DND-41 (cell line): ENCODE results near the gene BMP7.

Experiments
- ATAC-seq: fragments of 200-7000 bp; cut with Tn5 transposase; 3 replicates; pipeline ENCODE4 v1.9.1; 2021; ENCODE audit warnings: low read depth; ENCODE audit not compliant: insufficient read depth
- DNase-seq: peaks from one replicate; pipeline ENCODE4 v3.0.0-alpha.2; 2020
- H2AFZ ChIP-seq: 2 replicates; pipeline ENCODE4 v1.6.0; 2012; ENCODE audit warnings: low read depth, low read length
- H3K27ac ChIP-seq: 2 replicates; pipeline ENCODE4 v1.5.1; 2012; ENCODE audit warnings: low read length, inconsistent platforms
- H3K27me3 ChIP-seq: fragments of 200-600 bp; sonication (generic); 2 replicates; pipeline ENCODE4 v1.6.0; 2012; ENCODE audit warnings: low read length, mild to moderate bottlenecking, inconsistent platforms; ENCODE audit not compliant: insufficient read depth, poor library complexity
- H3K36me3 ChIP-seq: 2 replicates; pipeline ENCODE4 v1.5.1; 2012; ENCODE audit warnings: low read length, inconsistent platforms; ENCODE audit not compliant: insufficient read depth
- H3K4me1 ChIP-seq: 2 replicates; pipeline ENCODE4 v1.5.1; 2012; ENCODE audit warnings: mild to moderate bottlenecking, low read length; ENCODE audit not compliant: insufficient read depth
- H3K4me2 ChIP-seq: 2 replicates; pipeline ENCODE4 v1.6.0; 2012; ENCODE audit warnings: mild to moderate bottlenecking, moderate library complexity, low read length, inconsistent platforms; ENCODE audit not compliant: insufficient read depth
- H3K4me3 ChIP-seq, 2 experiments: fragments of 200-600 bp in 1 of 2; shearing (Covaris generic) in 1 of 2; 2 replicates each; pipeline ENCODE4 v1.5.1; 2012 to 2016; ENCODE audit warnings: inconsistent platforms in 2 of 2, low read length in 2 of 2, mild to moderate bottlenecking in 2 of 2, low read depth in 1 of 2, moderate library complexity in 1 of 2
- H3K79me2 ChIP-seq: 2 replicates; pipeline ENCODE4 v1.6.0; 2012; ENCODE audit warnings: low read length, inconsistent platforms; ENCODE audit not compliant: insufficient read depth
- H3K9ac ChIP-seq: 2 replicates; pipeline ENCODE4 v1.6.0; 2012; ENCODE audit warnings: low read depth, mild to moderate bottlenecking, inconsistent platforms, low read length, moderate library complexity
- H3K9me3 ChIP-seq: 2 replicates; pipeline ENCODE4 v1.5.1; 2012; ENCODE audit warnings: low read length, moderate library complexity, mild to moderate bottlenecking, inconsistent platforms; ENCODE audit not compliant: insufficient read depth, severe bottlenecking
- H4K20me1 ChIP-seq: 2 replicates; pipeline ENCODE4 v1.6.0; 2012; ENCODE audit warnings: low read length; ENCODE audit not compliant: insufficient read depth
- EZH2 ChIP-seq: IDR thresholded peaks from 3 replicates; pipeline ENCODE4 v1.6.1; 2012; ENCODE audit warnings: borderline replicate concordance, low read depth, mild to moderate bottlenecking, moderate library complexity, low read length, inconsistent platforms; ENCODE audit not compliant: severe bottlenecking
- TF ChIP-seq, protein P1 (sequence below): IDR thresholded peaks from 2 replicates; pipeline ENCODE4 v1.5.1; 2012; ENCODE audit warnings: borderline replicate concordance, low read length, moderate library complexity, mild to moderate bottlenecking; ENCODE audit not compliant: poor library complexity, severe bottlenecking; ENCODE audit errors: extremely low read depth

The BMP7 gene

DNA sequence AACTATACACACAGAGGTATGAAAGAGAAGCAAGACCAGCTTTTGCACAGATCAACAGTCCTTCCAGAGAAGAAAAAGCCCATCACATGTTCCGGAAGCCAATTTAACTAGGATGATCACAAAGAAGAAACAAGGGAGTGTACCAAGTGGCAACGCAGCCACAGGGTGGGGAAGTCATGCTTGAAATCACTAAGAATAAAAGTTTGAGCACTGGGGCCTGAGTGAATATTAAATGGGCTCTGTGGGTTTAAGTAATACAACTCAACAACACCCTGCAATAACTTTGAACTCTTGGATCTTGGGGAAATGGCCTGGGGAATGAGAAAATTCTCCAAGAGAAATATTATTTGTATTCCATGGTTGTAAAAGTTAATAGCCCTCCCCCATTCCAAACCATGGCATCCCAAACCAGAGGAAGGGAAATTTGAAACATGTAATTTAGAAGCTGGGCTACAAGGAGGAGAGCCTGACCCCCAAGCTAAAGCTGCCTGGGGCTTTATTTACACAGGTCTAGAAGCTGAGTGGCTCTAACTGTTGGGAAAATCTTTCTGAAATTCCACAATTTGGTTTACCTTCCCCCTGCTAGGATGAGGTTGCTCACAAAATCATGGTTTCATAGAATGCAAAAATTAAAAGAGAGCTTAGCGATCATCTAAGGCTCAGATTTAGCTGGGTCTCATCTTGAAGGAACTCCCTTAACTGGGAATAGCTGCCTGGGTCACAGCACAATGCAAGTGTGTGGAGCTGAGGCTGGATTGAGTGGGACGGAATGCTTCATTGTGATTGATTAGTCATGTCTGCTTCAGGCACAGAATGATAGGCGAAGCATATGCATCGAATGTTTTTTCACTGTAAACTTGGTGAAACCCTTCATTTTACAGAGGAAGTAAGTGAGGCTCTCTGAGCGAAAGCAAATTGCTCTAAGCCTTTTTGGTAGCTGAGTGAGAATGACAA lies 143.6 kb downstream of the BMP7 start:
- H2AFZ ChIP-seq: no peak overlapping the region
- H3K27ac ChIP-seq: no peak overlapping the region
- peaks cover 5% of the 10 kb centered on the region for H3K27me3 ChIP-seq
- TF ChIP-seq, protein P1, sequence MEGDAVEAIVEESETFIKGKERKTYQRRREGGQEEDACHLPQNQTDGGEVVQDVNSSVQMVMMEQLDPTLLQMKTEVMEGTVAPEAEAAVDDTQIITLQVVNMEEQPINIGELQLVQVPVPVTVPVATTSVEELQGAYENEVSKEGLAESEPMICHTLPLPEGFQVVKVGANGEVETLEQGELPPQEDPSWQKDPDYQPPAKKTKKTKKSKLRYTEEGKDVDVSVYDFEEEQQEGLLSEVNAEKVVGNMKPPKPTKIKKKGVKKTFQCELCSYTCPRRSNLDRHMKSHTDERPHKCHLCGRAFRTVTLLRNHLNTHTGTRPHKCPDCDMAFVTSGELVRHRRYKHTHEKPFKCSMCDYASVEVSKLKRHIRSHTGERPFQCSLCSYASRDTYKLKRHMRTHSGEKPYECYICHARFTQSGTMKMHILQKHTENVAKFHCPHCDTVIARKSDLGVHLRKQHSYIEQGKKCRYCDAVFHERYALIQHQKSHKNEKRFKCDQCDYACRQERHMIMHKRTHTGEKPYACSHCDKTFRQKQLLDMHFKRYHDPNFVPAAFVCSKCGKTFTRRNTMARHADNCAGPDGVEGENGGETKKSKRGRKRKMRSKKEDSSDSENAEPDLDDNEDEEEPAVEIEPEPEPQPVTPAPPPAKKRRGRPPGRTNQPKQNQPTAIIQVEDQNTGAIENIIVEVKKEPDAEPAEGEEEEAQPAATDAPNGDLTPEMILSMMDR: no peak
- no peaks in the 10 kb centered on the region for H3K9me3 ChIP-seq
- no peak overlapping the region for H3K4me3 ChIP-seq
- DNase-seq: no peak
- H3K79me2 ChIP-seq: no peaks in the 10 kb centered on the region
- no peak for ATAC-seq
- no peaks in the 10 kb centered on the region for H4K20me1 ChIP-seq
- H3K36me3 ChIP-seq: no peaks in the 10 kb centered on the region
- no peaks in the 10 kb centered on the region for H3K4me1 ChIP-seq
- no peak overlapping the region for H3K4me2 ChIP-seq
- no peak overlapping the region for H3K9ac ChIP-seq

DNA sequence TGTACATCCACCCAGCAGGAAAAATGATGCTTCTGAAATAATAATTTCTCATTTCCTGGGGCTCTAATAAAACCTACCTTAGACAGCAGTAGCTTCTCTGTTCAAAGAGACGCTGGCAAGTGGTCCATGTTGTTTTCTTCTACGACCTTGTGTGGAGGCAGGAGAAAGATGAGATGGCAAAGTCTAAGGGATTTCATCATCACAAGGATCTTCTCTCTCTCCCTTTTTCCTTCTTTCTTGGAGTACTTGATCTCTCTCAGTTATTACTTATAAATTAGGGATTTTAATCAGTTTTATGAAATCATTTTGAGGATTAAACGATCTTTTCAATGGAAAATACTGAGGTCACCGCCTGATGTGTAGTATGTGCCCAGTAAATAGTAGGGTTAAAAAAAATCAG lies 147.5 kb downstream of the BMP7 start:
- TF ChIP-seq, protein P1: no peak
- no peak for TF ChIP-seq EZH2
- Histone ChIP-seq H3K9ac (no peak overlapping the region), H4K20me1 (no peaks in the 10 kb centered on the region; the same call in 1 of the 2 replicates), H3K27ac (no peak overlapping the region), H3K4me2 (no peak overlapping the region), H2AFZ (no peak overlapping the region), H3K36me3 (no peaks in the 10 kb centered on the region), H3K9me3 (no peaks in the 10 kb centered on the region), H3K4me1 (no peaks in the 10 kb centered on the region), H3K27me3 (peaks cover 3% of the 10 kb centered on the region), H3K4me3 (no peak overlapping the region), H3K79me2 (no peaks in the 10 kb centered on the region)
- DNase-seq: no peak
- no peak for ATAC-seq
